Heart right ventricle (tissue), 16 donors: ENCODE measurements around the gene APLN. TPM values are rescaled to one million over a fixed set of nuclear protein-coding genes. Genes with fewer than 3 reads are reported as not detected.

ENCODE experiments used
- ATAC-seq, 8 donors: fragments of 200-7000 bp; cut with Tn5 transposase; one replicate each; pipeline ENCODE4 v1.9.1; 2020; ENCODE audit warnings: mild to moderate bottlenecking in 8 of 8, moderate library complexity in 8 of 8, moderate number of reproducible peaks in 1 of 8
- DNase-seq, 2 donors: peaks; one replicate each; pipeline ENCODE4 v3.0.0-alpha.2; 2020
- H3K27ac ChIP-seq, 10 donors: fragments of 200-600 bp; sonication (generic) in 2 of 10; one replicate each; pipeline versions ENCODE4 v1.5.0 to v1.8.0; 2020 to 2022; ENCODE audit warnings: mild to moderate bottlenecking in 3 of 10
- H3K27me3 ChIP-seq, 7 donors: fragments of 200-600 bp; one replicate each; pipeline ENCODE4 v1.8.0; 2021 to 2022; ENCODE audit warnings: mild to moderate bottlenecking in 2 of 7
- H3K36me3 ChIP-seq, 9 donors: fragments of 200-600 bp; sonication (generic) in 1 of 9; one replicate each; pipeline versions ENCODE4 v1.5.0 to v1.8.0; 2020 to 2022; ENCODE audit warnings: mild to moderate bottlenecking in 2 of 9
- H3K4me1 ChIP-seq, 9 donors: fragments of 200-600 bp; sonication (generic) in 1 of 9; one replicate each; pipeline versions ENCODE4 v1.5.0 to v1.8.0; 2020 to 2022; ENCODE audit warnings: mild to moderate bottlenecking in 4 of 9
- H3K4me3 ChIP-seq, 10 donors: fragments of 200-600 bp; sonication (generic) in 2 of 10; one replicate each; pipeline versions ENCODE4 v1.5.0 to v1.8.0; 2020 to 2022; ENCODE audit warnings: mild to moderate bottlenecking in 7 of 10, moderate library complexity in 2 of 10
- H3K9me3 ChIP-seq, 11 donors: fragments of 200-600 bp in 10 of 11; sonication (generic) in 2 of 11; one replicate each; pipeline versions ENCODE4 v1.5.0 to v1.8.0; 2013 to 2022; ENCODE audit warnings: mild to moderate bottlenecking in 2 of 11, control low read depth in 1 of 11, moderate library complexity in 1 of 11
- WGBS, 2 donors: extraction: QIAGEN DNeasy Blood & Tissue Kit; methylation state at CpG; one replicate each; pipeline ENCODE4 v1.1.7; 2013; ENCODE audit warnings: inconsistent platforms in 1 of 2; 5-methylcytosine and 5-hydroxymethylcytosine counted together
- intact Hi-C, 10 donors: fragments of 100-400 bp; cut with DNase I; formaldehyde crosslinking; loops; one replicate each; pipeline versions ENCODE4 v1.11.1 to v1.14.2; 2022
- polyA plus RNA-seq, 2 donors: library from polyadenylated mRNA; stranded (reverse); fragments of 200-250 nt; gene quantifications; one replicate each; pipeline ENCODE4 v1.2.3, GENCODE V29; 2013
- total RNA-seq, 10 donors: library from RNA; stranded (reverse); fragmentation: NEBNext Ultra II Directional in 3 of 10; extraction: Animal tissue kit (Norgen Biotek cat#: 25700) in 3 of 10; gene quantifications; one replicate each; pipeline versions ENCODE4 v1.2.1 to v1.2.4, GENCODE V29; 2021 to 2023
- TF ChIP-seq, protein P1 (sequence below), 9 donors: fragments of 200-600 bp; sonication (generic) in 2 of 9; IDR thresholded peaks; one replicate each; pipeline versions ENCODE4 v1.5.0 to v1.8.0; 2021 to 2022; ENCODE audit warnings: antibody characterized with exemption in 9 of 9, mild to moderate bottlenecking in 5 of 9, moderate library complexity in 1 of 9
- donor health status: Arrhythmogenic right ventricular cardiomyopathy.
- donor health status: ischemic (EF 13 %, LVEDD 7.1; RV severe dilation, severe dysfunction).
- donor health status: healthy with polysubstance abuse.
- donor health status: DM: no; HTN: yes; CAD: no.
- donor health status: DM: no; HTN: no; CAD: no.
- donor health status: ischemic (EF 25% LVEDD 6.9; RV normal size, moderate dysfunction).
- donor health status: ischemic (EF 25% LVEDD 5.7; RV mildly dilated, moderate dysfunction).
- donor health status: healthy.
- donor health status: DM: yes; HTN: yes; CAD: no.
- donor health status: Ischemic cardiomyopathy.
- donor health status: ischemic (EF 35%, LVEDD 5.7; RV mildly dilated, moderate dysfunction).
- donor health status: nonischemic (EF 11% LVEDD 7.7; RV severe dilation, severe dysfunction).
- donor health status: DM: yes; HTN: yes; CAD: no.
- donor health status: PGD.
- donor health status: ischemic (EF 29% LVEDD 5.4; RV normal size, mild dysfunction).
- donor health status: nonischemic (EF 23%, LVEDD 6.1; RV moderate dilation, normal function).

Gene APLN
- total and polyA plus RNA-seq, 12 donors: 2.7 to 44.7 (median 13.3) TPM

DNA sequence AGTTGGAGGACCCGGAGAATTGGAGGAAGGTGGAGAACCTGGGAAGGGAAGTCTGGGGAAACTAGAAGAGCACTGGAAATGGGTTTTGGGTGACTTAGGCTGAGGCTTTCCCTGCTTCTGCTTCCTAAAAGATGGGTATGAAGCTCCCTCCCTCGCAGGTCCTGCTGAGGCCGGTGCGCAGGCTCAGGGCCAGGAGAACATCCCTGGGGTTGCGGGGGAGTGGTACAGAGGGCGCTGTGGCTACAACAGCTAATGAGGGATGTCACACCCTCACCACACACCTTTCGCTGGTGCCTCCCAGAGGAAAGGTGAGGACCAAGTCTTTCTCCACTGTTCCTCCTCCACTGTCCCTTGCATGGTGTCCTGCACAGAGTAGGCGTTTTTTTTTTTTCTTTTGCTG is 15.8 kb downstream of the APLN start:
- no peak for ATAC-seq
- intact Hi-C loops: loop anchor here in 5 of 10 donors (5.0 to 10.0 kb wide), 4 partner anchors 88 to 206 kb away; partner anchors contain the start of gene ZDHHC9 (in 1 of the 5)
- Histone ChIP-seq H3K4me1 (peaks cover 0 to 10% (median 0%) of the 10 kb centered on the region in 9 donors), H3K9me3 (peaks cover 0 to 8% (median 0%) of the 10 kb centered on the region in 11 donors), H3K27me3 (no peaks in the 10 kb centered on the region), H3K36me3 (no peaks in the 10 kb centered on the region), H3K27ac (no peak overlapping the region), H3K4me3 (no peak overlapping the region)
- TF ChIP-seq, protein P1, sequence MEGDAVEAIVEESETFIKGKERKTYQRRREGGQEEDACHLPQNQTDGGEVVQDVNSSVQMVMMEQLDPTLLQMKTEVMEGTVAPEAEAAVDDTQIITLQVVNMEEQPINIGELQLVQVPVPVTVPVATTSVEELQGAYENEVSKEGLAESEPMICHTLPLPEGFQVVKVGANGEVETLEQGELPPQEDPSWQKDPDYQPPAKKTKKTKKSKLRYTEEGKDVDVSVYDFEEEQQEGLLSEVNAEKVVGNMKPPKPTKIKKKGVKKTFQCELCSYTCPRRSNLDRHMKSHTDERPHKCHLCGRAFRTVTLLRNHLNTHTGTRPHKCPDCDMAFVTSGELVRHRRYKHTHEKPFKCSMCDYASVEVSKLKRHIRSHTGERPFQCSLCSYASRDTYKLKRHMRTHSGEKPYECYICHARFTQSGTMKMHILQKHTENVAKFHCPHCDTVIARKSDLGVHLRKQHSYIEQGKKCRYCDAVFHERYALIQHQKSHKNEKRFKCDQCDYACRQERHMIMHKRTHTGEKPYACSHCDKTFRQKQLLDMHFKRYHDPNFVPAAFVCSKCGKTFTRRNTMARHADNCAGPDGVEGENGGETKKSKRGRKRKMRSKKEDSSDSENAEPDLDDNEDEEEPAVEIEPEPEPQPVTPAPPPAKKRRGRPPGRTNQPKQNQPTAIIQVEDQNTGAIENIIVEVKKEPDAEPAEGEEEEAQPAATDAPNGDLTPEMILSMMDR (IDR thresholded peaks at IDR 0.05): no peak
- WGBS, 2 donors: 90 to 91% methylated on average over 5 to 8 of the region's 8 CpGs
- DNase-seq: no peak

DNA sequence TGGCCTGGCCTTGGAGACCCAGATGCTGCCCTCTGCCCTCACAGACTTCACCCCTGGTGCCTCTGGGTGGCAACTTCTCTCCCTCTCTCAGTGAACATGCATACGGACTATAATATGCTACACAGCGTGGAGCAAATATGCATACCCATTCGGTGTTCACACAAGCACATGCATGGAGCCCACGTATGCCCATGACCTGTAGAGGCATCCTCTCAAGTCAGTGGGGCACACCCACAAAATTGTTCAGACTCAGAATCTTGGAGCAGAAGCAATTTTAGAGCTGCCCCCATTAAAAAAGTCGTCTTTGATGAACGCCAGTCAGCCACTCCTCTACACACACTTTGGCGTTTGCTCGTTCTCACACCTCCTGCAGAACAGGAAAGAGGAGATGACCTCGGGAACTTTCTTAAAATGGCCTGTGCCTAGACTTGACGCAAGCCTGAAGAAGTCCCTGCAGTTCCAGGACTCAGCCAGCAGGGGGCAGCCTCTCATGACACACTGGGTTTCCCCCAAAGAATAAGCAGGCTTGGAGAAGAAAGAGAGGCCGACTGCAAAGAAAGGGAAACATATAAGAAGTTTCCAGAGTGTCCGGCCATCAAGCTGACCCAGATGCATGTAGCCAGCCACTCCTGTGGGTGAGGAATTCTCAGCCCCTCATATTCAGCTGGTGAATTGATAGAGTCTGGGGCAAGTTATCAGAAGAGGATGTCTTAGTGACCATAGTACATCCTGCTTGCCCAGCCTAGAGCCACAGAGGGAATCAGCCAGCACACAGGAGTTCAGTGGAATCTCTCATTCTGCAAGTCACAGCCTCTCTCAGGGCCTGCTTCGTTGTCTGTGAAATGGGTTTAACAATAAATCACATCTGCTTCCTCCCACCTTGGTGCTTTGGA is 17.3 kb downstream of the APLN start:
- 24 to 32% methylated on average over 13 of the region's 13 CpGs for whole genome bisulfite sequencing, 2 donors
- Histone ChIP-seq H3K9me3 (peaks cover 0 to 8% (median 0%) of the 10 kb centered on the region in 11 donors), H3K4me3 (no peak overlapping the region), H3K27me3 (no peaks in the 10 kb centered on the region), H3K4me1 (peaks cover 0 to 9% (median 0%) of the 10 kb centered on the region in 9 donors), H3K36me3 (no peaks in the 10 kb centered on the region), H3K27ac (no peak overlapping the region)
- TF ChIP-seq, protein P1 (IDR thresholded peaks at IDR 0.05): peak; percentile 67 to 97 (median 84)
- ATAC-seq (peak; percentile 46 to 86 (median 70)), DNase-seq (peak; percentile 67 to 72)
- intact Hi-C loops: loop anchor here in 9 of 10 donors (1.0 to 10.0 kb wide), 7 partner anchors 87 to 207 kb away; partner anchors contain the start of gene ZDHHC9 (in 1 of the 9)

DNA sequence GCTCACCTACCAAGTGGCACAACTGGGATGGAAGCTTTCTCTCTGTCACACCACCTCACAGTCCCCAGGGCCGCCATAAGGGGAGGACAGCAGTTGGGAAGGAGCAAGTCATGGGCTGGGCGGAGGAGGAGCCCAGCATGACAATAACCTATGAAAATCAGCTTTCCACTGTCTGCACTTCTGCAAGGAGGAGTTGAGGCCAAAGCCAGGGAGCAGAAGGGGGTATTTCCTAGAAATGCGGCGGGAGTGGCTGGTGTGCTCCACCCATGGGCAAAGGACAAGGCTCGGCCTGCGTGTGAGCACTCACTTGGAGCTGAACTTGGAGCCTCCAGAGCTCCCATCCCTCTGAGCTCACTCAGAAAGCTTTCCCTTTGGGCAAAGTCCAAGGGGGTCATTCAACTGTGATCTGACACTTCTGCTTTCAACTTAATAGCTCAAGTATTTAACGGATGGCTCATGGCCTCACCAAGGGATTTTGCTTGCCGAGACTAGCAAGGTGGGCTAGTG is 18.5 kb downstream of the APLN start:
- Histone ChIP-seq H3K36me3 (no peaks in the 10 kb centered on the region), H3K27ac (no peak overlapping the region), H3K27me3 (no peaks in the 10 kb centered on the region), H3K4me3 (no peak overlapping the region), H3K9me3 (peaks cover 0 to 3% (median 0%) of the 10 kb centered on the region in 11 donors), H3K4me1 (peaks cover 0 to 8% (median 0%) of the 10 kb centered on the region in 9 donors)
- TF ChIP-seq, protein P1 (IDR thresholded peaks at IDR 0.05): no peak
- 78 to 89% methylated on average over 8 of the region's 8 CpGs for WGBS, 2 donors
- ATAC-seq (no peak), DNase-seq (no peak)
- intact Hi-C loops: loop anchor here in 7 of 10 donors (2.0 to 10.0 kb wide), 6 partner anchors 89 to 209 kb away; partner anchors contain the start of gene ZDHHC9 (in 1 of the 7)

DNA sequence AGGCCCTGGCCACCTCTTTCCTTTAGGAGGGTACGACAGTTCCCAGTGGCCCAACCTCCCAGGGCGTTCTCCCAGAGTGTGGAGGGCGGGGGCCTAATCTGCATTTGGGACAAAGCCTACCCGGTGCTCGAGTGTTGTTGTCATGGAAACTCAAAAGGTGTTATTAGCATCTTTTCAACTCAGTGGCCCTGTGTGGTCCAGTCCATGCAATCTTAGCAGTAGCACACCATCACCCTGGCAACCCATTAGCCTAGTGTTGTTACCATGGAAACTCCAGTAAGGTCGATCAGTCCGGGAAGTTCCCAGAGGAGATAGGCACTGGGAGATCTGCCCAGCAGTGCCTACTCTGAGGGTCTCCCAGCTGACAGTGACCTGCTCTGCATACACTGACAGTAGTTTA is 20.2 kb downstream of the APLN start:
- 74 to 76% methylated on average over 7 of the region's 7 CpGs for WGBS, 2 donors
- ATAC-seq (no peak), DNase-seq (no peak)
- H3K27ac ChIP-seq: no peak overlapping the region
- H3K36me3 ChIP-seq: no peaks in the 10 kb centered on the region
- H3K4me1 ChIP-seq: peaks cover 0 to 16% (median 3%) of the 10 kb centered on the region in 9 donors
- H3K9me3 ChIP-seq: no peaks in the 10 kb centered on the region
- no peak overlapping the region for H3K4me3 ChIP-seq
- no peaks in the 10 kb centered on the region for H3K27me3 ChIP-seq
- intact Hi-C loops: loop anchor here in 3 of 10 donors (10.0 kb wide), 3 partner anchors 190 to 210 kb away; partner anchors contain the start of gene ZDHHC9 (in 1 of the 3)
- TF ChIP-seq, protein P1 (IDR thresholded peaks at IDR 0.05): no peak
